Glutamatergic neuron (in vitro differentiated cells): Measurements from ENCODE around the gene DIPK1B. TPM values are rescaled to one million over a fixed set of nuclear protein-coding genes. Genes with fewer than 3 reads are reported as not detected.
A peak's percentile ranks its signal among the peaks of the same experiment; 100 is the strongest.

Experiments
- DNase-seq: peaks from one replicate; pipeline ENCODE4 v3.0.0; 2022
- H3K27ac Mint-ChIP-seq: one replicate; pipeline ENCODE4 v1.8.0; 2020; ENCODE audit warnings: mild to moderate bottlenecking, mixed read lengths, inconsistent platforms; ENCODE audit not compliant: unreplicated experiment
- H3K27me3 Mint-ChIP-seq: one replicate; pipeline ENCODE4 v1.8.0; 2020; ENCODE audit warnings: mild to moderate bottlenecking, moderate library complexity, mixed read lengths, inconsistent platforms; ENCODE audit not compliant: unreplicated experiment
- H3K36me3 Mint-ChIP-seq: one replicate; pipeline ENCODE4 v1.8.0; 2020; ENCODE audit warnings: mild to moderate bottlenecking, mixed read lengths, inconsistent platforms; ENCODE audit not compliant: unreplicated experiment
- H3K4me1 Mint-ChIP-seq: one replicate; pipeline ENCODE4 v1.8.0; 2020; ENCODE audit warnings: mild to moderate bottlenecking, low read depth, mixed read lengths, inconsistent platforms; ENCODE audit not compliant: unreplicated experiment
- H3K4me3 Mint-ChIP-seq: one replicate; pipeline ENCODE4 v1.8.0; 2020; ENCODE audit warnings: mild to moderate bottlenecking, mixed read lengths, inconsistent platforms; ENCODE audit not compliant: unreplicated experiment
- H3K9me3 Mint-ChIP-seq: one replicate; pipeline ENCODE4 v1.8.0; 2020; ENCODE audit warnings: mild to moderate bottlenecking, moderate library complexity, mixed read lengths, inconsistent platforms; ENCODE audit not compliant: unreplicated experiment
- CTCF ChIP-seq: fragments of 200-600 bp; sonication (generic); IDR thresholded peaks from one replicate; pipeline ENCODE4 v1.5.0; 2021; ENCODE audit not compliant: partially characterized antibody, unreplicated experiment
- long read RNA-seq: library from polyadenylated mRNA; unstranded; transcript quantifications from one replicate; pipeline ENCODE4 v2.0.0, GENCODE V29; 2020; ENCODE audit not compliant: unreplicated experiment
- total RNA-seq: library from RNA; stranded (reverse); fragmentation: NEBNext Ultra II Directional; extraction: Animal tissue kit (Norgen Biotek cat#: 25700); gene quantifications from one replicate; pipeline ENCODE4 v1.2.1, GENCODE V29; 2021; ENCODE audit not compliant: unreplicated experiment

DIPK1B gene
- total RNA-seq, result 71.3 TPM
- long read RNA-seq, transcript FAM69B-202 (5 exons, 1,668 nt), result major isoform, 6 of 12 reads
- long read RNA-seq, partial matches to known transcripts, result 6 of 12 reads
- long read RNA-seq, other reads (novel, unspliced or antisense), result 0 of 12 reads

DNA sequence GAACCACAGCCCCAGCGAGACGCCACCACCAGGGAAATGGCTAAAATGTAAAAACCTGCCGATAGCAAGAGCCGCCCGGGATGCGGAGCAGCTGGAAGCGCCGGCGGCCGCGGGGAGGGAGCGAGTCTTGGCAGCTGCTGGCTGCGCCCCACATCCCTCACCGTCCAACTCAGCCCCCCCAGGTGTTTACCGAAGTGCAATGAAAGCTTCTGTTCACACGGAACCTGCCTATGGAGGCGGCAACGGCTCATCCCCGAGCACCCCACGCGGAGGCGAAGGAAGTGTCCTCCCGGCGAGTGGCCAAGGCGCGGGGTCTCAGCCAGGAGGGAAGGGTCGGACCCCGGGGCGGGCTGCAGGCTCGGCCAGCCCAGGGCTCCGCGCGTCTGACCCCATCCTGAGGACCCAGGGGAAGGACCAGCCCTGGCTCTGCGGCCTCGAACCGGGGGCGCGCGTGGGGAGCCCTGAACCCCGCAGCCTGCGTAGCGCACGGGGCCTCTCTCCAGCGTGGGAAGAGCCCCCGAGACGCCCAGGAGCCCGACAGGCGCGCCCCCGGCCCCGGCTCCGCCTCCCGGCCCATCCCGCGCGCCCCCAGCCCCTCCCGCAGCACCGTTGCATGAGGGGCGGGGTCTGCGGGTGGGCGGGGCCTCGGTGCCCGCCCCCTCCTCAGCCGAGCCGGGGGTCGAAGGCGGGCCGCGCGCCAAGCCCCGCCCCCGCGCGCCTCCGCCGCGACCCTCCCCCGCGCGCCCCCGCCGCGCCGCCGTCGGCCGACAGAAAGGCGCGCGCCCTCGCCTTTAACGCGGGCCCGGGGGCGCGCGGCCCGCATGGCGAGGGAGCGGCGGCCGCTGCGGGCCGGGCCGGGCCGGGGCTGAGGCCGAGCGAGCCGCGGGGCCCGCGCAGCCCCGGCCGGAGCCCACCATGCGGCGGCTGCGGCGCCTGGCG, at the start of gene DIPK1B:
DIPK1B (plus strand) TSS at position 822 of the 939 bp plus-strand sequence; CDS start at position 916, 94 bp downstream.
- Mint-ChIP-seq H3K36me3 (no peaks in the 10 kb centered on the region), H3K4me3 (peak within 1 kb of the TSS; percentile 89), H3K4me1 (peaks cover 5% of the 10 kb centered on the region), H3K27ac (peak within 1 kb of the TSS; percentile 79), H3K27me3 (peaks cover 5% of the 10 kb centered on the region), H3K9me3 (peaks cover 10% of the 10 kb centered on the region)
- TF ChIP-seq CTCF, result no peak
- DNase-seq, result peak; percentile 74

DNA sequence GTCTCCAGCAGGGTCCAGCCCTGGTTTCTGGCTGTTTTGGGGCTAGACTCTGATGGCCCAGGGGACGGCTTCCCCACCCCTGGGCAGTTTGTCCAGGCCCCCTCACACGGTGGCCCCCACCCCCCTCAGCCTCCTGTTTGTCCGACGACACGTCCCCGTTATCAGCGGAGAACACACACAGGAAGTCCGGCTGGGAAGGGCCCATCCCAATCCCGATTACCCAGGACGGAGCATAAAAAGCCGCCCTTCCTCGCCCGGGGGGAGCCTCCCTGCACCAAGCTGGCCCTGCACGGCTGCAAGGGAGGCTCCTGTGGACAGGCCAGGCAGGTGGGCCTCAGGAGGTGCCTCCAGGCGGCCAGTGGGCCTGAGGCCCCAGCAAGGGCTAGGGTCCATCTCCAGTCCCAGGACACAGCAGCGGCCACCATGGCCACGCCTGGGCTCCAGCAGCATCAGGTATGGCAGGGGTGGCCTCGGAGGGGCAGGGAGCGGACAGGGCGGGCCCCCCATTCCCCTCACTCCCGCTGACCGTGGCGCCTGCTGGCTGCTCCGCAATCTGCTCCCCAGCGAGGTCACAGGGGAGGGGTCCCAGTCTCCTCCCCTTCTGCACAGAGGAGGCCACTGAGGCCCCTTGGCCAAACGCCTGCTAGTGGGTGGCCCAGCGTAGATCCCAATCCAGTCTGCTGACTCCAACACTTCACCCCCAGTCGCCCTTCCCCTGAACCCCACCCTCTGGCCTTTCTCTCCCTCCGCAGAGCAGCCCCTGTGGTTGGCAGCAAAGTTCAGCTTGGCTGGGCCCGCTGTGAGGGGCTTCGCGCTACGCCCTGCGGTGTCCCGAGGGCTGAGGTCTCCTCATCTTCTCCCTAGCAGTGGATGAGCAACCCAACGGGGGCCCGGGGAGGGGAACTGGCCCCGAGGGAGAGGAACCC, 49.5 kb upstream of the DIPK1B start, which contains the start of gene EGFL7:
EGFL7 (plus strand) TSS at position 261 of the 926 bp plus-strand sequence. CDS start 5,367 bp downstream, outside the sequence.
- H3K27ac Mint-ChIP-seq, result no peak within 1 kb of the TSS
- no peaks in the 10 kb centered on the region for H3K4me1 Mint-ChIP-seq
- no peak for DNase-seq
- no peak within 1 kb of the TSS for H3K4me3 Mint-ChIP-seq
- peaks cover 2% of the 10 kb centered on the region for H3K27me3 Mint-ChIP-seq
- no peak for TF ChIP-seq CTCF
- peaks cover 2% of the 10 kb centered on the region for H3K9me3 Mint-ChIP-seq
- no peaks in the 10 kb centered on the region for H3K36me3 Mint-ChIP-seq

- H3K4me1 Mint-ChIP-seq, result no peaks in the 10 kb centered on the region
- no peak overlapping the region for H3K4me3 Mint-ChIP-seq
- H3K27me3 Mint-ChIP-seq, result peaks cover 2% of the 10 kb centered on the region
- peaks cover 2% of the 10 kb centered on the region for H3K9me3 Mint-ChIP-seq
- no peak for DNase-seq
- no peaks in the 10 kb centered on the region for H3K36me3 Mint-ChIP-seq
- no peak for TF ChIP-seq CTCF
- no peak overlapping the region for H3K27ac Mint-ChIP-seq
Observed at GRCh38 chr9:136664000-136664915, 48.1 kb upstream of the DIPK1B start.

DNA sequence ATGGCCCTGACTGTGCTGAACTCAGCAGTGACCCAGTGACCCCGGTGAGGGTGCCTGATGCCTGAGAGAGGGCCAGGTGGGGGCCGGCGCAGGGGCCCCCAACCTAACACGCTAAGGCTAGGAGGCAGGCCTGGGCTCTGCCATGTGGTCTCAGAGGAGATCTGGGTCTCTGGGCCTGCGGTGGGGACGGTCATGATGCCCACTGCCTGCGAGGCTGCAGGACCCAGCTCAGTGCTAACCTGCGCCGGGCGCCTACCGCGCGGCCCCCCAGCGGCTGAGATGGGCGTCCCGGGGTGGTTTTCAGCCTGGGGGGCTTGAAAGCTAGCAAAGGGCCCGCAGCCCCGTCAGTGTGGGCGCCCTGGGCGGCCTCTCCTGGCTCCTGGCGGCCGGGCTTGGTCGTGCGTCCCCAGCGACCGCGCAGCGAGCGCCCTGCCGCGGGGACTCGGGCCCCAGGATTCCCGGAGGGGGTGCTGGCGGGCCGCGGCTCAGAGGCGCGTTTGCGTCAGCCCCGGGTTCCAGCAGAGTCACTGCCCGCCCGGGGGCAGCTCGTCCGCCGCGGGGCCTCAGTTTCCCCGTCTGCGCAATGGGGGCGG, 47.2 kb upstream of the DIPK1B start:
- no peaks in the 10 kb centered on the region for H3K27me3 Mint-ChIP-seq
- no peak for DNase-seq
- H3K4me1 Mint-ChIP-seq, result no peaks in the 10 kb centered on the region
- TF ChIP-seq CTCF, result peak; percentile 34
- no peaks in the 10 kb centered on the region for H3K36me3 Mint-ChIP-seq
- H3K9me3 Mint-ChIP-seq, result peaks cover 2% of the 10 kb centered on the region
- no peak overlapping the region for H3K27ac Mint-ChIP-seq
- H3K4me3 Mint-ChIP-seq, result peak overlapping the region; percentile 49
